Suprapubic skin (tissue), 4 donors: Measurements from ENCODE around the gene AUTS2. TPM values are rescaled to one million over a fixed set of nuclear protein-coding genes. Genes with fewer than 3 reads are reported as not detected.

Experiments
- DNase-seq, 2 donors: peaks; one replicate each; pipeline ENCODE4 v3.0.0-alpha.2; 2019; ENCODE audit warnings: low spot score in 2 of 2
- H3K27ac ChIP-seq: fragments of 200-600 bp; sonication (generic); one replicate; pipeline ENCODE4 v1.5.1; 2019
- H3K27me3 ChIP-seq: fragments of 200-600 bp; sonication (generic); one replicate; pipeline ENCODE4 v1.5.1; 2019
- H3K36me3 ChIP-seq: fragments of 200-600 bp; sonication (generic); one replicate; pipeline ENCODE4 v1.5.1; 2019
- H3K4me1 ChIP-seq: fragments of 200-600 bp; sonication (generic); one replicate; pipeline ENCODE4 v1.5.1; 2019
- H3K4me3 ChIP-seq: fragments of 200-600 bp; sonication (generic); one replicate; pipeline ENCODE4 v1.5.1; 2019; ENCODE audit warnings: mild to moderate bottlenecking
- H3K9me3 ChIP-seq: fragments of 200-600 bp; sonication (generic); one replicate; pipeline ENCODE4 v1.5.1; 2019
- CTCF ChIP-seq, 2 donors: fragments of 200-600 bp in 1 of 2; fragments of 450-650 bp in 1 of 2; sonication (generic) in 1 of 2; IDR thresholded peaks; one replicate each; pipeline ENCODE4 v1.5.1; 2016 to 2019; ENCODE audit warnings: antibody characterized with exemption in 2 of 2, mild to moderate bottlenecking in 1 of 2, moderate library complexity in 1 of 2
- EP300 ChIP-seq: sonication (generic); formaldehyde crosslinking; IDR thresholded peaks from one replicate; pipeline ENCODE4 v1.6.1; 2017; ENCODE audit warnings: antibody characterized with exemption
- POLR2A ChIP-seq, 2 donors: fragments of 450-650 bp; IDR thresholded peaks; one replicate each; pipeline ENCODE4 v1.6.1; 2017; ENCODE audit warnings: antibody characterized with exemption in 2 of 2, mild to moderate bottlenecking in 2 of 2, moderate library complexity in 2 of 2
- POLR2AphosphoS5 ChIP-seq, 3 donors: sonication (generic); formaldehyde crosslinking; IDR thresholded peaks; one replicate each; pipeline ENCODE4 v1.6.1; 2017; ENCODE audit warnings: antibody characterized with exemption in 3 of 3
- WGBS: methylation state at CpG from one replicate; pipeline ENCODE4 v1.1.5; 2018; 5-methylcytosine and 5-hydroxymethylcytosine counted together
- total RNA-seq, 4 donors: library from RNA; depleted of rRNA; stranded (reverse); fragments of >200 nt; gene quantifications; one replicate each; pipeline ENCODE4 v1.1.0, GENCODE V29; 2016

The AUTS2 gene
- total RNA-seq, 4 donors from 2014 or later: 31.0 to 102 (median 56.4) TPM

GRCh38 chr7:70114806-70115205 is 516.5 kb downstream of the AUTS2 start:
- Histone ChIP-seq H3K9me3 (no peaks in the 10 kb centered on the region), H3K36me3 (no peaks in the 10 kb centered on the region), H3K27ac (no peak overlapping the region), H3K27me3 (no peaks in the 10 kb centered on the region), H3K4me3 (no peak overlapping the region), H3K4me1 (no peaks in the 10 kb centered on the region)
- no peak for TF ChIP-seq EP300
- no peak for TF ChIP-seq POLR2AphosphoS5 (IDR thresholded peaks at IDR 0.05)
- TF ChIP-seq CTCF (IDR thresholded peaks at IDR 0.05): no peak
- TF ChIP-seq POLR2A (IDR thresholded peaks at IDR 0.05): no peak
- 93% methylated on average over 2 of the region's 2 CpGs for WGBS
- no peak for DNase-seq

- H3K27me3 ChIP-seq: no peaks in the 10 kb centered on the region
- no peaks in the 10 kb centered on the region for H3K36me3 ChIP-seq
- H3K9me3 ChIP-seq: no peaks in the 10 kb centered on the region
- 60% methylated on average over 2 of the region's 2 CpGs for WGBS
- TF ChIP-seq EP300 (no peak), CTCF (IDR thresholded peaks at IDR 0.05) (no peak), POLR2AphosphoS5 (IDR thresholded peaks at IDR 0.05) (no peak), POLR2A (IDR thresholded peaks at IDR 0.05) (no peak)
- H3K4me1 ChIP-seq: no peaks in the 10 kb centered on the region
- H3K4me3 ChIP-seq: no peak overlapping the region
- no peak overlapping the region for H3K27ac ChIP-seq
- no peak for DNase-seq
These were observed 518.0 kb downstream of the AUTS2 start for GRCh38 chr7:70116244-70116643.

- Histone ChIP-seq H3K27ac (no peak overlapping the region), H3K4me1 (no peaks in the 10 kb centered on the region), H3K4me3 (no peak overlapping the region), H3K27me3 (no peaks in the 10 kb centered on the region), H3K36me3 (no peaks in the 10 kb centered on the region), H3K9me3 (no peaks in the 10 kb centered on the region)
- WGBS: 100% methylated on average over 1 of the region's 1 CpG
- DNase-seq: no peak
- TF ChIP-seq CTCF (IDR thresholded peaks at IDR 0.05) (no peak), EP300 (no peak), POLR2AphosphoS5 (IDR thresholded peaks at IDR 0.05) (no peak), POLR2A (IDR thresholded peaks at IDR 0.05) (no peak)
These were observed 518.6 kb downstream of the AUTS2 start for GRCh38 chr7:70116867-70117266.

- 91% methylated on average over 1 of the region's 1 CpG for WGBS
- no peak for TF ChIP-seq POLR2A (IDR thresholded peaks at IDR 0.05)
- no peak for TF ChIP-seq EP300
- no peak for DNase-seq
- Histone ChIP-seq H3K4me3 (no peak overlapping the region), H3K4me1 (no peaks in the 10 kb centered on the region), H3K9me3 (no peaks in the 10 kb centered on the region), H3K27me3 (no peaks in the 10 kb centered on the region), H3K36me3 (no peaks in the 10 kb centered on the region), H3K27ac (no peak overlapping the region)
These were observed 522.6 kb downstream of the AUTS2 start for GRCh38 chr7:70120851-70121250.

DNA sequence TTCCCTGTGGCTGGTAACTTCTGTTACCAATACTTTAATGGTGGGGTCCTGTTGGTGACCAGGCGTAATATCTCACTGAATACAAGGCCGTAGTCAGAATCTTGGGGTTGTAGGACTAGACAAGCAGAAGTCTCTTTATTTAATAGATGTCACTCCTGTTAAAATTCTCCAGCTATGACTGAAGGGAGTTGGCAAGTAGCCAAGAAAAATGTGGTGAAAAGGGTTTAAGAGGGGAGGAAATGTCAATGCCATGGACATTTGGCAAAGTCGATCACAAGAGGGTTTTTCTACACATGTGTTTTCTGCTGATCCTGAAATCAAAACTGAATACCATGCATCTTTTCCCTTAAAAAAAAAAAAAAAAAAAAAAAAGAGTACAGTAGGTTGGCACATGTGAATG is 533.5 kb downstream of the AUTS2 start:
- DNase-seq: no peak
- H3K4me3 ChIP-seq: no peak overlapping the region
- 74% methylated on average over 3 of the region's 3 CpGs for WGBS
- H3K9me3 ChIP-seq: no peaks in the 10 kb centered on the region
- no peak overlapping the region for H3K27ac ChIP-seq
- H3K36me3 ChIP-seq: no peaks in the 10 kb centered on the region
- no peaks in the 10 kb centered on the region for H3K27me3 ChIP-seq
- TF ChIP-seq POLR2AphosphoS5 (IDR thresholded peaks at IDR 0.05): no peak
- TF ChIP-seq EP300: no peak
- TF ChIP-seq CTCF (IDR thresholded peaks at IDR 0.05): no peak
- TF ChIP-seq POLR2A (IDR thresholded peaks at IDR 0.05): no peak
- no peaks in the 10 kb centered on the region for H3K4me1 ChIP-seq

- WGBS: 62% methylated on average over 11 of the region's 11 CpGs
- Histone ChIP-seq H3K4me3 (no peak overlapping the region), H3K36me3 (no peaks in the 10 kb centered on the region), H3K9me3 (no peaks in the 10 kb centered on the region), H3K4me1 (no peaks in the 10 kb centered on the region), H3K27ac (no peak overlapping the region), H3K27me3 (no peaks in the 10 kb centered on the region)
- TF ChIP-seq POLR2A (IDR thresholded peaks at IDR 0.05) (no peak), CTCF (IDR thresholded peaks at IDR 0.05) (no peak), POLR2AphosphoS5 (IDR thresholded peaks at IDR 0.05) (no peak)
- DNase-seq: no peak
These were observed 534.1 kb downstream of the AUTS2 start for GRCh38 chr7:70132226-70132851.
